Adrenal gland (tissue), 19 donors: ENCODE data around the gene CGA. TPM values are rescaled to one million over a fixed set of nuclear protein-coding genes. Genes with fewer than 3 reads are reported as not detected.
"Not testable (repeated sequence)": the region's sequence is repeated elsewhere in the genome, so short reads cannot be mapped to it uniquely, and the experiment has no call there.

Experiments used
- DNase-seq, 7 donors: peaks; one replicate each; pipeline ENCODE4 v3.0.0-alpha.2; 2019 to 2020
- H3K27ac ChIP-seq, 5 donors: fragments of 200-600 bp; sonication (generic) in 4 of 5; 1 replicate in 3 of 5; 2 replicates in 2 of 5; pipeline versions ENCODE4 v1.5.1 to v1.8.0; 2016 to 2020; ENCODE audit warnings: mild to moderate bottlenecking in 1 of 5
- H3K27me3 ChIP-seq: fragments of 200-600 bp; 2 replicates; pipeline ENCODE4 v1.8.0; 2021
- H3K36me3 ChIP-seq, 2 donors: fragments of 200-600 bp; replicated peaks in 1 of 2; 1 replicate in 1 of 2; 2 replicates in 1 of 2; pipeline versions ENCODE4 v1.5.1 to v1.8.0; 2018 to 2022
- H3K4me1 ChIP-seq, 2 donors: fragments of 200-600 bp; replicated peaks in 1 of 2; 1 replicate in 1 of 2; 2 replicates in 1 of 2; pipeline versions ENCODE4 v1.5.1 to v1.8.0; 2018 to 2021
- H3K4me3 ChIP-seq, 4 donors: fragments of 200-600 bp; sonication (generic) in 3 of 4; one replicate each; pipeline ENCODE4 v1.5.1; 2016 to 2018
- H3K9me3 ChIP-seq, 3 donors: fragments of 200-600 bp; sonication (generic) in 1 of 3; replicated peaks in 1 of 3; 1 replicate in 2 of 3; 2 replicates in 1 of 3; pipeline versions ENCODE4 v1.5.1 to v1.8.0; 2016 to 2021
- POLR2A ChIP-seq, 2 donors: fragments of 450-650 bp; IDR thresholded peaks; one replicate each; pipeline ENCODE4 v1.6.1; 2017; ENCODE audit warnings: antibody characterized with exemption in 2 of 2, mild to moderate bottlenecking in 2 of 2, moderate library complexity in 1 of 2
- WGBS, 4 donors: extraction: QIAGEN DNeasy Blood & Tissue Kit in 2 of 4; methylation state at CpG; one replicate each; pipeline versions ENCODE4 v1.1.5 to v1.1.7; 2013 to 2017; 5-methylcytosine and 5-hydroxymethylcytosine counted together
- intact Hi-C, 2 donors: fragments of 100-400 bp; cut with DNase I; formaldehyde crosslinking; loops; one replicate each; pipeline versions ENCODE4 v1.14.1 to v1.15.0; 2022 to 2023
- long read RNA-seq, 10 donors: library from polyadenylated mRNA in 3 of 10; unstranded in 2 of 10; stranded (forward) in 1 of 10; transcript quantifications; one replicate each; pipeline ENCODE4 v2.0.0 and lab custom pipeline, GENCODE V29; 2021 to 2026
- polyA plus RNA-seq, 3 donors: library from polyadenylated mRNA; stranded (reverse); fragments of 200-250 nt in 2 of 3; fragments of 350-450 nt in 1 of 3; fragmentation: Illumina TruSeq in 1 of 3; extraction: RNeasy Lipid Tissue Mini Kit (QIAGEN cat#74804) in 1 of 3; gene quantifications; one replicate each; pipeline ENCODE4 v1.2.3, GENCODE V29; 2013 to 2014
- total RNA-seq, 9 donors: library from RNA; depleted of rRNA in 4 of 9; stranded (reverse); fragments of >200 nt in 4 of 9; fragments of 120-200 nt in 1 of 9; fragmentation: NEBNext Ultra II Directional in 1 of 9; extraction: Animal tissue kit (Norgen Biotek cat#: 25700) in 1 of 9; gene quantifications; one replicate each; pipeline versions ENCODE4 v1.1.0 to v1.2.4, GENCODE V29; 2013 to 2023
- TF ChIP-seq, protein P1 (sequence below), 6 experiments: fragments of 450-650 bp in 4 of 6; fragments of 200-600 bp in 2 of 6; sonication (generic) in 1 of 6; IDR thresholded peaks; 1 replicate in 5 of 6; 2 replicates in 1 of 6; pipeline versions ENCODE4 v1.5.1 to v1.8.0; 2016 to 2021; ENCODE audit warnings: antibody characterized with exemption in 6 of 6, mild to moderate bottlenecking in 2 of 6, moderate library complexity in 1 of 6
- donor health status: healthy with polysubstance abuse.
- donor health status: Bipolar disorder and iron deficiency.
- donor health status: DM: yes; HTN: yes; CAD: no.
- donor health status: DM: no; HTN: no; CAD: no.
- donor health status: DM: no; HTN: no; CAD: no.
- donor health status: DM: yes; HTN: yes; CAD: no.

CGA gene
- total RNA-seq (under 1 TPM in 4 of 9 donors, not detected in 5; 0.34 to 0.83 (median 0.59) TPM), polyA plus RNA-seq (under 1 TPM in 1 of 3 donors, not detected in 2; 0.29 TPM)
- long read RNA-seq, donor 1, partial matches to known transcripts = 0 of 2 reads
- long read RNA-seq, donor 1, other reads (novel, unspliced or antisense) = 0 of 2 reads
- long read RNA-seq, donor 2 = 0 reads
- long read RNA-seq, donor 3, partial matches to known transcripts = 0 of 1 reads
- long read RNA-seq, donor 3, other reads (novel, unspliced or antisense) = 0 of 1 reads
- long read RNA-seq, donor 4 = 0 reads
- long read RNA-seq, donor 5, partial matches to known transcripts = 0 of 1 reads
- long read RNA-seq, donor 5, other reads (novel, unspliced or antisense) = 0 of 1 reads
- long read RNA-seq, donor 6 = 0 reads
- long read RNA-seq, donor 7 = 0 reads
- long read RNA-seq, donor 8 = 0 reads
- long read RNA-seq, donor 9 = 0 reads
- long read RNA-seq, donor 10, partial matches to known transcripts = 0 of 1 reads
- long read RNA-seq, donor 10, other reads (novel, unspliced or antisense) = 0 of 1 reads

DNA sequence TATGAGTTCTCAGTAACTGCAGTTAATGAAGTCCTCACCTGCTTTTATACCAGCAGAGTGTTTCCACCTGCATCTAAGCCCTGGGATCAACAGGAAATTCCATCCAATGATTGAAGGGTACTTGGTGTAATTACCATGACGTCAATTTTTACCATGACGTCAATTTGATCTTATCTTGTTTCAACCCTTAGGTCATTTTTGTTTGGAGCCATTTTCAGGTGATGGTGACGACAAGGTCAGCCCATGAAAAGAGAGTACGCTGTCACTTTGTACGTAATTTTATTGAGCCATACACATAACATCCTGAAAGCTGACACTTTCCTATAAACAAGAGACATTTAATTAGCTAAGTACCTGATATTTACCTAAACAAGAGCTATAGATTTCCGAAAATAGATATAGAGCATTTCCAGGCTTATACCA lies at the start of gene CGA:
CGA (minus strand) TSS at position 20 of the 423 bp plus-strand sequence. CDS start 6,906 bp downstream, outside the sequence.
- 49 to 65% (median 62%) methylated on average over 6 of the region's 6 CpGs for WGBS, 4 donors
- H3K4me3 ChIP-seq = no peak within 1 kb of the TSS
- intact Hi-C loops = no loop called here
- H3K36me3 ChIP-seq = no peaks in the 10 kb centered on the region
- no peak within 1 kb of the TSS for H3K27ac ChIP-seq
- no peak for DNase-seq
- H3K4me1 ChIP-seq = no peaks in the 10 kb centered on the region
- TF ChIP-seq, protein P1, sequence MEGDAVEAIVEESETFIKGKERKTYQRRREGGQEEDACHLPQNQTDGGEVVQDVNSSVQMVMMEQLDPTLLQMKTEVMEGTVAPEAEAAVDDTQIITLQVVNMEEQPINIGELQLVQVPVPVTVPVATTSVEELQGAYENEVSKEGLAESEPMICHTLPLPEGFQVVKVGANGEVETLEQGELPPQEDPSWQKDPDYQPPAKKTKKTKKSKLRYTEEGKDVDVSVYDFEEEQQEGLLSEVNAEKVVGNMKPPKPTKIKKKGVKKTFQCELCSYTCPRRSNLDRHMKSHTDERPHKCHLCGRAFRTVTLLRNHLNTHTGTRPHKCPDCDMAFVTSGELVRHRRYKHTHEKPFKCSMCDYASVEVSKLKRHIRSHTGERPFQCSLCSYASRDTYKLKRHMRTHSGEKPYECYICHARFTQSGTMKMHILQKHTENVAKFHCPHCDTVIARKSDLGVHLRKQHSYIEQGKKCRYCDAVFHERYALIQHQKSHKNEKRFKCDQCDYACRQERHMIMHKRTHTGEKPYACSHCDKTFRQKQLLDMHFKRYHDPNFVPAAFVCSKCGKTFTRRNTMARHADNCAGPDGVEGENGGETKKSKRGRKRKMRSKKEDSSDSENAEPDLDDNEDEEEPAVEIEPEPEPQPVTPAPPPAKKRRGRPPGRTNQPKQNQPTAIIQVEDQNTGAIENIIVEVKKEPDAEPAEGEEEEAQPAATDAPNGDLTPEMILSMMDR (IDR thresholded peaks at IDR 0.05) = no peak
- no peak for TF ChIP-seq POLR2A (IDR thresholded peaks at IDR 0.05)
- no peaks in the 10 kb centered on the region for H3K27me3 ChIP-seq
- no peaks in the 10 kb centered on the region for H3K9me3 ChIP-seq

DNA sequence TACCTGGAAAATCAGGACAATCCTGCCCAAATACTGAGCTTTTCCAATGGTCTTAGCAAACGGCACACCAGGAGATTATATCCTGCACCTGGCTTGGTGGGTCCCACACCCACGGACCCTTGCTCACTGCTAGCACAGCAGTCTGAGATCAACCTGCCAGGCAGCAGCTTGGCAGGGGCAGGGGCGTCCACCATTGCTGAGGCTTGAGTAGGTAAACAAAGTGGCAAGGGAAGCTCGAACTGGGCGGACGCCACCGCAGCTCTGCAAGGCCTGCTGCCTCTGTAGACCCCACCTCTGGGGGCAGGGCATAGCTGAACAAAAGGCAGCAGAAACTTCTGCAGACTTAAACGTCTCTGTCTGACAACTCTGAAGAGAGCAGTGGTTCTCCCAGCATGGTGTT lies 45.0 kb upstream of the CGA start:
- WGBS, 4 donors = 28 to 87% (median 84%) methylated on average over 2 to 8 of the region's 8 CpGs
- H3K9me3 ChIP-seq, H3K27me3 ChIP-seq, H3K4me1 ChIP-seq, H3K4me3 ChIP-seq, H3K36me3 ChIP-seq, H3K27ac ChIP-seq, DNase-seq: not testable (repeated sequence)
- intact Hi-C loops = loop anchor here in 1 of 2 donors (2.0 kb wide), 1 partner anchor 97 kb away; no protein-coding TSS in a partner anchor

DNA sequence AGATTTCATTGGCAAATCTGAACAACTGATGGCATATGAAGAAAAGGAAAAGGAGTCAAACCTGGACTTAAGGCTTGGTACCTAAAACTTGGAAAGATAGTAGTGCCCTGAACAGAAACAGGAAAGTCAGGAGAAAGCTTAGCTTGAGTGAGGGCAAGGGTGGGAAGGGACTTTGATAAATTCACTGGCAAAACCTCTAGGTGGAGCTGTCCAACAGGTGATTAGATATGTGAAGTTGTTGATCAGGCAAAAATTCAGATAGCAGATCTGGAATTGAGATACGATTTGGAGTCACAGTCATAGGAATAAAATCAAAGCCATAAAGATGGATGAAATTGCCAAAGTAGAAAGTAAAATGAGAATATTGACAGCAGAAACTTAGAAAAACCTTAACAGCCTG lies 44.3 kb upstream of the CGA start:
- H3K9me3 ChIP-seq = no peaks in the 10 kb centered on the region
- DNase-seq = peak in 5 of 7 donors; percentile 39 to 55 (median 43)
- no peak overlapping the region for H3K27ac ChIP-seq
- 13 to 17% (median 15%) methylated on average over 1 of the region's 1 CpG for WGBS, 4 donors
- H3K36me3 ChIP-seq = no peaks in the 10 kb centered on the region
- no peaks in the 10 kb centered on the region for H3K4me1 ChIP-seq
- TF ChIP-seq POLR2A (IDR thresholded peaks at IDR 0.05) = no peak
- TF ChIP-seq, protein P1 (IDR thresholded peaks at IDR 0.05) = peak; percentile 48 to 86 (median 78)
- H3K4me3 ChIP-seq = no peak overlapping the region
- no peaks in the 10 kb centered on the region for H3K27me3 ChIP-seq
- intact Hi-C loops = loop anchor here in 1 of 2 donors (2.0 kb wide), 1 partner anchor 98 kb away; no protein-coding TSS in a partner anchor

- Histone ChIP-seq H3K36me3 (no peaks in the 10 kb centered on the region), H3K4me3 (no peak overlapping the region), H3K27ac (no peak overlapping the region), H3K9me3 (no peaks in the 10 kb centered on the region), H3K27me3 (no peaks in the 10 kb centered on the region), H3K4me1 (no peaks in the 10 kb centered on the region)
- intact Hi-C loops = no loop called here
- no peak for TF ChIP-seq POLR2A (IDR thresholded peaks at IDR 0.05)
- TF ChIP-seq, protein P1 (IDR thresholded peaks at IDR 0.05) = no peak
- DNase-seq = no peak
- WGBS, 4 donors = 33 to 62% (median 40%) methylated on average over 1 of the region's 1 CpG
Measured at GRCh38 chr6:87136963-87137362, 42.1 kb upstream of the CGA start.
